Activated CD4-positive, alpha-beta T cell treated with anti-CD3 and anti-CD28 coated beads, Interleukin-2, Interleukin-4, amounts not matched to agents 100 ng/mL and 50 ng/mL, durations not matched to agents 16 hours and 8 hours (primary cell): ENCODE results near the gene WSCD1.

ENCODE experiments used
- DNase-seq: peaks from one replicate; pipeline ENCODE4 v3.0.0-alpha.2; 2020; ENCODE audit warnings: low spot score

Gene WSCD1

GRCh38 chr17:6061290-6061689, 8.9 kb upstream of the WSCD1 start:
- DNase-seq: no peak

GRCh38 chr17:6064868-6065267, 5.3 kb upstream of the WSCD1 start:
- DNase-seq: no peak

DNA sequence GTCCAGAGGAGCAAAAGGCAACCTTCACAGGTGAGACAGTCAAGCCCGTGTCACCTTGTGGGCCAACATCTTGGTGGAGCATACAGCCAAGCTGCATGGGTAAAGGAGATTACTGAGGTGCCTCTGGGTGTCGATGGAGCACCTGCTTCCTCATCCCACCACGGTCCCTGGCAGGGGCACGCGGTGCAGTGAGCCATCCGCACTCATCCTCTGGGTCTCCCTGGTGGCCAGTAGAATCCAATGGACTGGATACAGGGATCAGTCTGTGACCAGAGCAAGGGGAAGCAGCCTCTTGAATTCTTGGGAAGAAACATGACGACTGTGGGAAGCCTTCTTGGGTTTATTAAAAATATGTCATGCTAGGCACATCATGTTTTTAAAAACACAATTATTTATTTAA, 4.8 kb upstream of the WSCD1 start:
- DNase-seq: no peak

- no peak for DNase-seq
Measured at GRCh38 chr17:6066183-6066948, 3.8 kb upstream of the WSCD1 start.

DNA sequence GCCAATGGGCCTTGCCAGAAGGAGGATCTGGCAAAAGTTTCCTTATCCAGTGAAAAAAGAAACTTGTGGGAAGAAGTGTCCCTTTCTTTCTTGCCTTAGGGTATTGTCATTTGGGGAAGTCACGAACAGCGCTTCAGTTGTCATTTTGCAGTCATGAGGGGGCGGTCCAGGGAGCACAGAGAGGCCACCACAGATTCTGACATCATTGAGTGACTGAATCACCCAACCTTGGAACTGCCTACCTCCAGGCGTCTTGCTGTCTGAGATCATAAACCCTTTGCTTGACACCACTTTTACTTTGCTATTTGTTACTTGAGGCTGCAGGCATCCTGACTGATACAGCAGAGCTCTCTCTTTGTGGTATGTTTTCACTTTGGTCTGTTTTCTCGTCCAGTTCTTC, 3.1 kb upstream of the WSCD1 start:
- DNase-seq: no peak

DNA sequence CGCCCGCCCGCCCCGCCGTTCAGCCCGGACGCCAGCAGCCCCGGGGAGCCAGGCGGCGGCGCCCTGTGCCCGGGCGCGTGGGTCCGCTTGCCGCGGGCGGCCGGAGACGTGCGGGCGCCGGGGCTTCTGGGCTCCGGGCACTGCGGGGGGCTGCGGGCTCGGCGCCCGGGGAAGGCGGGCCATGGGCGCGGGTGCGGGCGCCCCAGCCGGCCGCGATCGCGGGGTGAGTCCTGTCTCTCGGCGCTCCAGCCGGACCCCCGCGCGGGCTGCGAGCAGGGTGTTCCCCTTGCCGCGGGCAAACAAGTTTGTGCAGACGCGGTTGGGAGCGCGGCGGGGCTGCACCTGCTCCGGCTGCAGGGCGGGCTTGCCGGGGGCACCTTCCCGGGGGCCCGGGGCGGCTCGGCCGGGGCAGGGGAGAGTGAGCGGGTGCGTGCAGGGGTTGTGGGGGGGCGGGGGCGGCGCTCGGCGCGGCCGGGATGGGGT, 292 bp downstream of the WSCD1 start:
- DNase-seq: no peak

DNA sequence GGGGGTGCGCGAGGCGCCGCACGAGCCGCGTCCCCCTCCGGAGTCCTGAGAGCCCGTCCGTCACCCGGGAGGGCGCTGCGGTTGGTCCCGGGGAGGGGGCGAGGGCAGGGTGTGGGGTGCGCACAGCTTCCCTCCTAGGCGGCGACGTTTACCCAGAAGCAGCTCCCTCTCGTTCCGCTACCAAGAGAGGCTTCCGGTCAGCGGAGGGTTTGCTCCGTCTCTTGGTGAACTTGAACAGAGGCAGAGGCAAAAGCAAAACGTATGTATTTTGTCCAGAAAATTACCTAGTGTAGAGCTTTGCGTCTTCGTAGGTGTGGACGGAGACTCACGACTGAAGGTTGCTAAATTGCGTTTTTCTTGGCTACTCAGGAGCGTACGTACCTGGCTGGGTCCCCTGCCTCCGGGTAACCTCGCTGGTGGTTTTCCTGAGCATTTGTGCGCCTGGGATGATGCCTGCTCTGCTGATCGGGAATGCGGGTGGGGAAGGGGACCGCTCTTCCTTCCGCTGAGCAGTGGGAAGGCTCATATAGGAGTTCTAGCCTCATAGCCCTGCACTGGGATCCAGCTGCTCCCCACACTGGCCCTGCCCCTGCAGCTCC, 833 bp downstream of the WSCD1 start:
- DNase-seq: no peak

DNA sequence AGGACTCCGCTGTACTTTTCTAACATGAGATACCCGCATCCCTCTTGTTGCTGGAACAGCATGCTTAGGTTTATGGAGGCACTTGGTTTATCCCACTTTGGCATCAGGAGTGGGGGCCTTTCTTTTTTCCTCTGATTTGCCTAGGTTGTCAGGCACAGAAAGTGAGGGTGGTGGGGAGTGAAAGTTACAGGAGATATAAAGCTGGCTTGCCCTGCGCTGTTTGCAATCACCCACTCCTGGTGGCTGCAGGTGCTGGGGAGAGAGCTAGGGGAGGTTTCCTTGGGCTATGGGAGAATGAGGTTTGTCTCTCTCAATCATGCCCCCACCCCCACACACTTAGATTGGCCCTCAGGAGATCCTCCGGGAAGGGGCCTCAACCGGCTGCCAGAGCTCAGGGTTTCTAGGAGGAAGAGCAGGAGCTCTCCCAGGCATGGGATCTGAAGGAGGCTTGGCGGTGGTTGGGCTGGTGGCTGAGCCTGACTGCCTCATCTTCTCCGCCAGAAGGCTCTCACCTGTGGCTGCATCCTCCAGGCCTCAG, 1.4 kb downstream of the WSCD1 start:
- no peak for DNase-seq

DNA sequence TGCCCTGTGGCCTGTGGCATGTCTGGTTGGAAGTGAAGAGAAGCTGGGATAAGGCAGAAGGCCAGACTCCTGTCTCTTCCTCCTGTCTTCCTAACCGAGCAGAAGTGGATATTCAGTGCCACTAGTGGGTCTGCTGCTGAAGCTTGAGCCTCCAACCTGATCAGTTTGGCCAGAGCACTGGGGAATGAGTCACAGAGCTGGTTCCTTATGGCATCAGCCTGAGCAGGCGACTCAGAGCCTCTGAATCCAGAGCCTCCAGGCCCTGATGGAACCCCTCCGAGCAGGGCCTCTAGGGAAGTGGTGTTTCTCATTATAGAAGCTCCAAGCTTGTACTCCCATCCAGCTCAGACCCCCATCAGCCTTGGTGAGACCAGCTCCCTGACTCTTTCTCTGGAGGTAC, 2.0 kb downstream of the WSCD1 start:
- no peak for DNase-seq

GRCh38 chr17:6072611-6073010, 2.4 kb downstream of the WSCD1 start:
- DNase-seq: no peak

DNA sequence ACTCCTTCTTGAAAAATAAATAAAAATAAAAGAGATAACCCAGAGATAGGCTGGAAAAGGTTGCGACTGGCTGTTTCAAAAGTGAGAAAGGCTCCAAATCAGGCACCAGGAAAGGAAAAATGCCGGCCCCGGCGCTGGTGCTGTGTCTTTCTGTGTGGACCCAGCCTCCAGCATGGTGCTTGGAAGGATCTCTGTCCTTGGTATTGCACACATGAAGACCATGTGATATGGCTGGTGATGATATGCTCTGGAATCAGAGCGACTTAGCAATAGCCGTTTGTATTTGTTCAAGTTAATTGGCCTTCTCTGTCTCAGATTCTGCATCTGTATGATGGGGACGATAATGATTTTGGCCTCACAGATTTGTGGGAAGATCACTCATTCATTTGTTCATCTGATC, 3.4 kb downstream of the WSCD1 start:
- DNase-seq: no peak

- no peak for DNase-seq
Measured at GRCh38 chr17:6075050-6075449, 4.9 kb downstream of the WSCD1 start.

DNA sequence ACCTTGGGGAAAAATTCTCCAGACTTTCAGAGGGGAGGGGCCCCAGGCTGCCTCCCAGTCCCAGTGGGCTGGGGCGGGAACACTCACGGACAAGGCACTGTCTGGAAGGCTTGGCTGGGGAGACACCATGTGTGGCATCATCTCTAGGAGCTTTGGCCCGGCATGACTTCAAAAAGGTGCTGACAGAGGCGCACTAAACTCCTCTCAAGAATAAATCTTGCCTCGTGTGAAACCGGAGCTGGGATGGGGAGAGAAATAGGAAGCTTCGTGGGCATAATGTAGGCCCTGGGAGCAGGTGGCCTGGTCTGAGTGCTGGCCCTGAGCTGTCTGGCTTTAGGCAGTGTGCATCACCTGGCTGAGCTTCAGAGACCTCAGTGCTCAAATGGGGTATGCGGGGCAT, 5.7 kb downstream of the WSCD1 start:
- no peak for DNase-seq

DNA sequence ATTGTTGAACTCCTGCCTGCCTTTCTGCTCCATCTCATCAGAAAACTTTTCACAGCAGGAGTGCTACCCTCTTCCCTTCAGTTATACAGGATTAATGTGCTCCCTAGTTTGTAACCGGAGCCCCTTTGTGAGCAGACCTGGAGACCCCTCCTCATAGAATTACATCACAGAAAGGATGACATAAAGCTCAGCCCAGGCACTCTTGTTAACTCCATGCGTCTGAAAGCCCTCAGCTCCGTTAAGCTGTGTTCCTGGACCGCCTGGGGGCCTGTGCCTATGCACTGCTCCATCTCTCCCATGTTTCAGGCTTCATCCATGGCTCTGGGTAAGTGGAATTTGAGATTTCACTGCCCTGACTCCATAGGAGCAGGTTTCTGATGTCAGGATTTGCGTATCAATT, 7.6 kb downstream of the WSCD1 start:
- no peak for DNase-seq

DNA sequence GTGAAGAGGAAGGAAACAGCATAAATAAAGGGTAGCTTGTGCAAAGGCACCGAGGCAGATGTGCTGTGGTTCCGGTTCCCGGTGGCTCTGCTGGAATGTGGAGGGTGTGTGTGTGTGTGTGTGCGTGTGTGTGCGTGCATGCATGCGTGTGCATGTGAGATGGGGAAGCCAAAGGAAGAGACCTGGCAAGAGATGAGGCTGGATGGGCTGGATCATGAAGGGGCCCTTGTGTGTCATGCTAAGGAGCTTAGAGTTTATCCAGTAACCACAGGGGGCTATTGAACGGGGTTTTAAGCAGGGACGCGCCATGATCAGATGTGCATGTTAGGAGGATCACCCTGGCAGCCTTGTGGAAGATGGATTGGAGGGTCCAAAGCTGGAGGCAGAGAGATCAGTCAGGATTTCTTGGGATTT, 8.3 kb downstream of the WSCD1 start:
- no peak for DNase-seq

- DNase-seq: no peak
Measured at GRCh38 chr17:6079155-6079888, 9.1 kb downstream of the WSCD1 start.

- DNase-seq: no peak
Measured at GRCh38 chr17:6079960-6080359, 9.8 kb downstream of the WSCD1 start.

DNA sequence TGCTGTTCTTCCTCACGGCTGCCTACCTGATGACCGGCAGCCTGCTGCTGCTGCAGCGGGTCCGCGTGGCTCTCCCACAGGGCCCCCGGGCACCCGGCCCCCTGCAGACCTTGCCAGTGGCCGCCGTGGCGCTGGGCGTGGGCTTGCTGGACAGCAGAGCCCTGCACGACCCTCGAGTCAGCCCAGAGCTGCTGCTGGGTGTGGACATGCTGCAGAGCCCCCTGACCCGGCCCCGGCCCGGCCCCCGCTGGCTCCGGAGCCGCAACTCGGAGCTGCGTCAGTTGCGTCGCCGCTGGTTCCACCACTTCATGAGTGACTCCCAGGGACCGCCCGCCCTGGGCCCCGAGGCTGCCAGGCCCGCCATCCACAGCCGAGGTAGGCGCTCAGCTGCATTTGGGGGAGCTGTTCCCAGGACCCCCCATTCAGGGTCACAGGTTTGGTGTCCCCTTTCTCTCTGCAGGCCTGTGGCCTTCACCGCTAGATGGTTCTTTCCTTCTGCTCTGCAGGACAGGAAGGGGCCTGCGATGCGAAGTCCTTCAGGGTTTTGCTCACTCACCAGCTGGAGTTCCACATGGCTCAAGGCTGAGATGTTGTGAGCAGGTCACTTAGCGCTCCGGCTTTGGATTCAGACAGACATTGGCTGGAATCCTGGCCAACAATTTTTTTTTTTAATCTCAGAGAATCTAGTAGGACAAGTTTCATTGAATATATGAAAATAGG, 10.7 kb downstream of the WSCD1 start:
- DNase-seq: no peak

GRCh38 chr17:6082335-6082734, 12.2 kb downstream of the WSCD1 start:
- DNase-seq: no peak

DNA sequence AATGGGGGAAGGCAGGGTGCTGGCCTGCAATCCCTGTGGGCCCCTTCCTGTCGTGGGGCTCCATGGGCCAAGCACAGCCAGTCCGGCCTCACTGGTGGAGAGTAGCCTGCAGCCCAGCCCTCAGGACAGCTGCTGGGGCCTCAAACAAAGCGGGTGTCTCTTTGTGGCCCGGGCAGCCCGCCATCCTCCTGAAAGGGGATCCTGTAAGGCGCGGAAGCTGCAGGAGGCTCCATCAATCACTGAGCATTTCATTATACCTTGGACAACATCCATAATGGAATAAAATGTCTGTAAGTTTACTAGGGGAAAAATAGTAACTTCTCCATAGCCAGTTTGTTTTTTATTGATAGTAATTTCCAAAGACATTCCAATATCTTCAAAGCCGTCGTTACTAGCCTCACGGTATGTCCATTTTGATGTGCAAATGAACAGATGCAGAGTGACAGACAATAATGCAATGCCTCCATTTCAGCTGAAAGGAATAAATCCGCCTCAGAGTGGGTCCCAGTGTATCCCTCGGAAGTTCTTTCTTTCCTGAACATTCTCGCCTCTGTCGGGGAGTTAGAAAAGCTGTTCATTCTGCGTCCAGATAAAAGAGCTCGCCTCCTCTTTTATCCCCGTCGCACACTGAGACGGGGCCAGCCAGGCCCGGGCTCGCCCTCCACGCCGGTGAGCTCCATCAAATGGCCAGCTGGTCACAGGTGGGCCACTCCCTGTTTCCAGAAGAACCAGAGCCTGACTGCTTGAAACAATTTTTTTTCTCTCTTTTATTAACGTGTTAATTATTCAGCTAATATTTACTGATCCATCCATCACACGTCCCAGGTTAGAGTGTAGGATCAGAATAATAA, 14.4 kb downstream of the WSCD1 start:
- no peak for DNase-seq

GRCh38 chr17:6085812-6086211, 15.6 kb downstream of the WSCD1 start:
- DNase-seq: no peak
